Stimulated activated CD4-positive, alpha-beta T cell treated with anti-CD3 and anti-CD28 coated beads, Interleukin-1b, Interleukin-23, amount 100 ng/mL, for 24 hours (primary cell): ENCODE results near the gene CA5B.
"Not testable (repeated sequence)": the region's sequence is repeated elsewhere in the genome, so short reads cannot be mapped to it uniquely, and the experiment has no call there.

ENCODE experiments used
- DNase-seq, 4 experiments: peaks; one replicate each; pipeline ENCODE4 v3.0.0-alpha.2; 2020; ENCODE audit warnings: low read depth in 4 of 4, low spot score in 1 of 4

CA5B gene

GRCh38 chrX:15737959-15738902 lies at the start of gene CA5B:
CA5B (plus strand) TSS chrX:15738270; CDS start chrX:15750024, 11,754 bp downstream.
- DNase-seq = peak; percentile 81 to 99 (median 84)

- DNase-seq = no peak
These were observed 43.1 kb upstream of the CA5B start for GRCh38 chrX:15694941-15695451.

GRCh38 chrX:15696516-15696915 lies 41.6 kb upstream of the CA5B start:
- no peak for DNase-seq

GRCh38 chrX:15702488-15703371 lies 35.3 kb upstream of the CA5B start:
- DNase-seq = no peak

GRCh38 chrX:15703809-15704208 lies 34.3 kb upstream of the CA5B start:
- not testable (repeated sequence) for DNase-seq

GRCh38 chrX:15704273-15704672 lies 33.8 kb upstream of the CA5B start:
- not testable (repeated sequence) for DNase-seq

GRCh38 chrX:15714529-15714928 lies 23.5 kb upstream of the CA5B start:
- DNase-seq = no peak

- DNase-seq = no peak
These were observed 19.6 kb upstream of the CA5B start for GRCh38 chrX:15718283-15718970.

- DNase-seq = no peak
These were observed 18.6 kb upstream of the CA5B start for GRCh38 chrX:15719324-15719968.

- no peak for DNase-seq
These were observed 16.2 kb upstream of the CA5B start for GRCh38 chrX:15721911-15722310.

GRCh38 chrX:15723887-15724517 lies 14.1 kb upstream of the CA5B start:
- DNase-seq = no peak

GRCh38 chrX:15724911-15725310 lies 13.2 kb upstream of the CA5B start:
- DNase-seq = no peak

- DNase-seq = not testable (repeated sequence)
These were observed 6.7 kb upstream of the CA5B start for GRCh38 chrX:15731368-15731767.

- DNase-seq = no peak
These were observed 696 bp upstream of the CA5B start for GRCh38 chrX:15737190-15737958.

GRCh38 chrX:15739886-15740285 lies 1.8 kb downstream of the CA5B start:
- DNase-seq = no peak

- DNase-seq = no peak
These were observed 6.3 kb downstream of the CA5B start for GRCh38 chrX:15744181-15744867.

GRCh38 chrX:15745179-15745578 lies 7.1 kb downstream of the CA5B start:
- no peak for DNase-seq

GRCh38 chrX:15746651-15747050 lies 8.6 kb downstream of the CA5B start:
- DNase-seq = not testable (repeated sequence)
